ENCODE measurements around the gene DHX9. TPM values are rescaled to one million over a fixed set of nuclear protein-coding genes. Genes with fewer than 3 reads are reported as not detected.

The DHX9 gene
- total RNA-seq, 1 donor from 2014 or later, result 146 TPM

GRCh38 chr1:182809414-182809957 lies 29.7 kb upstream of the DHX9 start:
- TF ChIP-seq CTCF (IDR thresholded peaks at IDR 0.05), result no peak
- Mint-ChIP-seq H3K4me1 (ENCODE audit: unreplicated experiment) (no peaks in the 10 kb centered on the region), H3K27ac (ENCODE audit: unreplicated experiment) (no peak overlapping the region), H3K9me3 (ENCODE audit: unreplicated experiment) (no peaks in the 10 kb centered on the region), H3K27me3 (ENCODE audit: unreplicated experiment) (no peaks in the 10 kb centered on the region), H3K4me3 (ENCODE audit: unreplicated experiment) (no peak overlapping the region), H3K36me3 (ENCODE audit: unreplicated experiment) (no peaks in the 10 kb centered on the region)
- no peak for DNase-seq (ENCODE audit: extremely low spot score, unreplicated experiment)

GRCh38 chr1:182811975-182812722 lies 27.0 kb upstream of the DHX9 start:
- Mint-ChIP-seq H3K27ac (ENCODE audit: unreplicated experiment) (no peak overlapping the region), H3K4me1 (ENCODE audit: unreplicated experiment) (no peaks in the 10 kb centered on the region), H3K4me3 (ENCODE audit: unreplicated experiment) (no peak overlapping the region), H3K36me3 (ENCODE audit: unreplicated experiment) (peaks cover 4% of the 10 kb centered on the region), H3K9me3 (ENCODE audit: unreplicated experiment) (no peaks in the 10 kb centered on the region), H3K27me3 (ENCODE audit: unreplicated experiment) (no peaks in the 10 kb centered on the region)
- no peak for DNase-seq (ENCODE audit: extremely low spot score, unreplicated experiment)
- peak; percentile 7 for TF ChIP-seq CTCF (IDR thresholded peaks at IDR 0.05)

GRCh38 chr1:182816863-182817262 lies 22.3 kb upstream of the DHX9 start:
- TF ChIP-seq CTCF (IDR thresholded peaks at IDR 0.05), result no peak
- no peak for DNase-seq (ENCODE audit: extremely low spot score, unreplicated experiment)
- H3K27me3 Mint-ChIP-seq (ENCODE audit: unreplicated experiment), result no peaks in the 10 kb centered on the region
- H3K9me3 Mint-ChIP-seq (ENCODE audit: unreplicated experiment), result no peaks in the 10 kb centered on the region
- peaks cover 19% of the 10 kb centered on the region for H3K36me3 Mint-ChIP-seq (ENCODE audit: unreplicated experiment)
- H3K27ac Mint-ChIP-seq (ENCODE audit: unreplicated experiment), result no peak overlapping the region
- no peaks in the 10 kb centered on the region for H3K4me1 Mint-ChIP-seq (ENCODE audit: unreplicated experiment)
- H3K4me3 Mint-ChIP-seq (ENCODE audit: unreplicated experiment), result no peak overlapping the region

- Mint-ChIP-seq H3K27me3 (ENCODE audit: unreplicated experiment) (no peaks in the 10 kb centered on the region), H3K4me3 (ENCODE audit: unreplicated experiment) (no peak overlapping the region), H3K9me3 (ENCODE audit: unreplicated experiment) (no peaks in the 10 kb centered on the region), H3K36me3 (ENCODE audit: unreplicated experiment) (peaks cover 22% of the 10 kb centered on the region), H3K27ac (ENCODE audit: unreplicated experiment) (no peak overlapping the region), H3K4me1 (ENCODE audit: unreplicated experiment) (no peaks in the 10 kb centered on the region)
- TF ChIP-seq CTCF (IDR thresholded peaks at IDR 0.05), result no peak
- DNase-seq (ENCODE audit: extremely low spot score, unreplicated experiment), result no peak
Measured at GRCh38 chr1:182817802-182818201, 21.3 kb upstream of the DHX9 start.

GRCh38 chr1:182823220-182823619 lies 15.9 kb upstream of the DHX9 start:
- Mint-ChIP-seq H3K36me3 (ENCODE audit: unreplicated experiment) (peaks cover 27% of the 10 kb centered on the region), H3K9me3 (ENCODE audit: unreplicated experiment) (no peaks in the 10 kb centered on the region), H3K27me3 (ENCODE audit: unreplicated experiment) (peaks cover 10% of the 10 kb centered on the region), H3K27ac (ENCODE audit: unreplicated experiment) (no peak overlapping the region), H3K4me1 (ENCODE audit: unreplicated experiment) (no peaks in the 10 kb centered on the region), H3K4me3 (ENCODE audit: unreplicated experiment) (no peak overlapping the region)
- TF ChIP-seq CTCF (IDR thresholded peaks at IDR 0.05), result no peak
- DNase-seq (ENCODE audit: extremely low spot score, unreplicated experiment), result no peak
